ENCODE data around the gene ARHGAP11B.
"Not testable (repeated sequence)": the region's sequence is repeated elsewhere in the genome, so short reads cannot be mapped to it uniquely, and the experiment has no call there.

ARHGAP11B gene
- long read RNA-seq, partial matches to known transcripts, result 1 of 1 reads
- long read RNA-seq, other reads (novel, unspliced or antisense), result 0 of 1 reads

DNA sequence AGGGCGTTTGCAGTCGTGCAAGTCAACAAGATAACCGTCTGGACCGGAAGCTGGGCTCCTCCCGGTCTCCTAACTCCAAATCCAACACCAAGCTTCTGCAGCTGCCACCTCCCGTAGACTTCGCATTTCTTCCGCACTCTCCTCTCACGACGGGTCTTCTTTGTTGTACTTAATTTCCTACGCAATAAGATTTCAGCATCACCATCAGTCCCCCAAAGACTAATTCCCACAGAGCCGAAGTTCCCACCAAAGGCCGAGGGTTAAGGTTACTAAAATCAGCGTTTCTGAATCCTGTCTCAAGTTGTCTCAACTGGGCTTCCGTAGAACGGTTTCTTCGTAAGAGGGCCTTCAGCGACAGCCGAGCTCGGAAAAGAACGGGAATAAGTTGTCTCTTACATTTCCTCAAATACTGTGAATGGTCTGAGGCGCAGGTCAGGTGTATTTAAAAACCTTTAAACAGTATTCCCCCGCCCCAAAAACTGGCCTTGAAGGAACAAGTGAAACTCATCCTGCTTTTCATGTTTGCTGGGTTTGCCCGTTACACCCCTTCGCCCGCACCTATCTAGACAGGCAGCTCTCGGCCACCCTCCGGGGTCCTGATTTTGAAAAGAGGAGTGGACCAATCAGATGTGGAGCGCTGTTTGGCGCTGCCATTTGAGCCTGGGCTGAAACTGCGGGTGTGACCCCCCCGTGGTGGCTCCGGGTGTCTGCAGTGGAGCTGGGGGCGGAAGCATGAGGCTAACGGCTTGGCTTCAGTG, at the start of gene ARHGAP11B:
TSS of gene ARHGAP11B (plus strand) at position 693 of the 758 bp plus-strand sequence.
- BruUV-seq (replicated peaks); H3K9me2 ChIP-seq (ENCODE audit: insufficient read depth, low read length); H3K9me3 ChIP-seq (ENCODE audit: low read length); intact Hi-C loops (cut with micrococcal nuclease; ENCODE audit: unreplicated experiment); POLR2A ChIA-PET; CTCF ChIA-PET (ENCODE audit: unreplicated experiment): not testable (repeated sequence)
- peaks cover 25% of the 10 kb centered on the region for H3K36me3 ChIP-seq (ENCODE audit: insufficient read depth, low read length)
- peaks cover 16% of the 10 kb centered on the region for H3K4me1 ChIP-seq (ENCODE audit: insufficient read depth, low read length, poor library complexity, severe bottlenecking)
- H4K20me1 ChIP-seq (ENCODE audit: insufficient read depth, low read length), result peaks cover 12% of the 10 kb centered on the region; the same call in 1 of the 2 replicates
- H3K79me2 ChIP-seq (ENCODE audit: insufficient read depth, low read depth, low read length), result peaks cover 60% of the 10 kb centered on the region
- peak within 1 kb of the TSS; percentile 70; the same call in 1 of the 2 replicates for H2AFZ ChIP-seq (ENCODE audit: low read length)
- peak; percentile 97 for DNase-seq (ENCODE audit: low spot score)
- H3K27ac ChIP-seq (ENCODE audit: low read depth, low read length, poor library complexity, severe bottlenecking), result peak within 1 kb of the TSS; percentile 91
- peak within 1 kb of the TSS; percentile 76 for H3K4me2 ChIP-seq (ENCODE audit: low read length)
- H3K4me3 ChIP-seq (ENCODE audit: low read depth, low read length, poor library complexity, severe bottlenecking), result peak within 1 kb of the TSS; percentile 81

DNA sequence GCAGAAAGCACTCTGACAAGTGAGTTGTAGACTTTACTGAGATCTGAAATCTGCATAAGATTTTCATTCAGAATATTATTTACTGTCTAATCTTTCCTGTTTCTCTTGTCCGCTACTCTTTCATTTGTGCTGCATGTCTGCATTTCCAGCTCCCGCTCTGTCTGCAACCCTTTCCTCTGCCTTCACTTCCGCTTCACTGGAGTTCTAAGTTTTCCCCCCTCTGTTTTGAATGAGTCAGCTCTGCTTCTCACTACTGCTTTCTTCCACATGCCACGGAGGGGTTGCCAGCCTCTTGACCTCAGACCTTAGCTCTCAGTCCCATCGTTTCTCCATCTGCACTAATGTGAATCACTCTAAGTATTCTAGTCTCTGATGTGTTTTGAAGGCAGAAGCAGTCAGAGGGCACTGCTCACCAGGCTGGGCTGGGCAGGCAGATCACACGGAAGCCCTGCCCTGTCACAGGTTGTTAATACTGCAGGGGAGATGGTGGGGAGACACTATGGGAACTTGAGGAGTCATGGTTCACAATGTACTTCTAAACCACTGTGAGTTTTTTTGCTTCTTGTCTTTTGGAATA, 46.4 kb upstream of the ARHGAP11B start:
- H3K4me3 ChIP-seq (ENCODE audit: low read depth, low read length, poor library complexity, severe bottlenecking); H3K9me2 ChIP-seq (ENCODE audit: insufficient read depth, low read length); intact Hi-C loops (cut with micrococcal nuclease; ENCODE audit: unreplicated experiment); DNase-seq (ENCODE audit: low spot score); H3K4me1 ChIP-seq (ENCODE audit: insufficient read depth, low read length, poor library complexity, severe bottlenecking); H3K27ac ChIP-seq (ENCODE audit: low read depth, low read length, poor library complexity, severe bottlenecking); POLR2A ChIA-PET; CTCF ChIA-PET (ENCODE audit: unreplicated experiment); BruUV-seq (replicated peaks); H3K9me3 ChIP-seq (ENCODE audit: low read length); H2AFZ ChIP-seq (ENCODE audit: low read length); H3K36me3 ChIP-seq (ENCODE audit: insufficient read depth, low read length); H3K79me2 ChIP-seq (ENCODE audit: insufficient read depth, low read depth, low read length); H4K20me1 ChIP-seq (ENCODE audit: insufficient read depth, low read length); H3K4me2 ChIP-seq (ENCODE audit: low read length): not testable (repeated sequence)

DNA sequence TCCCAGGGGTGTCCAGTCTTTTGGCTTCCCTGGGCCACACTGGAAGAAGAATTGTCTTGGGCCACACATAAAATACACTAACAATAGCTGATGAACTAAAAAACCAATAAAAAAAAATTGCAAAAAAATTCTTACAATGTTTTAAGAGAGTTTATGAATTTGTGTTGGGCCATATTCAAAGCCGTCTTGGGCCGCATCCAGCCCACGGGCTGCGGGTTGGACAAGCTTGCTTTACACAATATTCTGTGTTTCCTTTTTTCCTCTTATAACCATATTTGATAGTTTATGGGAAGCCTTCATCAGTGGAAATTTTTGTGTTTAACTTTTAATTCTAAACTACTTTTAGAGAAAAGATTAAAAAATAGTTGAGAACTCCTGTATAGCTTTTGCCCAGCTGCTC, 45.2 kb upstream of the ARHGAP11B start:
- H3K79me2 ChIP-seq (ENCODE audit: insufficient read depth, low read depth, low read length); CTCF ChIA-PET (ENCODE audit: unreplicated experiment); intact Hi-C loops (cut with micrococcal nuclease; ENCODE audit: unreplicated experiment); H4K20me1 ChIP-seq (ENCODE audit: insufficient read depth, low read length); H3K4me1 ChIP-seq (ENCODE audit: insufficient read depth, low read length, poor library complexity, severe bottlenecking); BruUV-seq (replicated peaks); H3K27ac ChIP-seq (ENCODE audit: low read depth, low read length, poor library complexity, severe bottlenecking); DNase-seq (ENCODE audit: low spot score); H3K4me2 ChIP-seq (ENCODE audit: low read length); POLR2A ChIA-PET; H3K36me3 ChIP-seq (ENCODE audit: insufficient read depth, low read length); H3K9me3 ChIP-seq (ENCODE audit: low read length); H3K4me3 ChIP-seq (ENCODE audit: low read depth, low read length, poor library complexity, severe bottlenecking); H2AFZ ChIP-seq (ENCODE audit: low read length); H3K9me2 ChIP-seq (ENCODE audit: insufficient read depth, low read length): not testable (repeated sequence)

DNA sequence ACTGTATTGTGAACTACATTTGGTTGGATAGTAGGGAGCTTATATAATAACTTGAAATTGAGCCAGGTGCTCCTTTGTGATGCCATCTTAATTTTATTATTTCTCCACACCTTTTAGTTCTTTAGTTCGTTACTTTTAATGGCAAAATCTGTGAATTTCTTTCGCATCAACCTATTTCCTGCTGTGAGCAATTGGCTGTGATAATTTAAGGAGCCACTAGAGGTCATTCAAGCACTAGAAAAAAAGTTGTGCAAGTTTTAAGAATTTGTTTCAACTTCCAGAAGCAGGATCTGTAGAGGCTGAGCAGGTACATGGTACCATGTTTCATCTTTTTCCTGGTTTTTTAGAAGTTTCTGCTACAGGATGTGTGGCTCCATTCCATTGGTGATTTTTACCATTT, 27.0 kb upstream of the ARHGAP11B start:
- H3K4me3 ChIP-seq (ENCODE audit: low read depth, low read length, poor library complexity, severe bottlenecking); H2AFZ ChIP-seq (ENCODE audit: low read length); CTCF ChIA-PET (ENCODE audit: unreplicated experiment); H3K4me1 ChIP-seq (ENCODE audit: insufficient read depth, low read length, poor library complexity, severe bottlenecking); intact Hi-C loops (cut with micrococcal nuclease; ENCODE audit: unreplicated experiment); H4K20me1 ChIP-seq (ENCODE audit: insufficient read depth, low read length); H3K9me2 ChIP-seq (ENCODE audit: insufficient read depth, low read length); H3K27ac ChIP-seq (ENCODE audit: low read depth, low read length, poor library complexity, severe bottlenecking); H3K4me2 ChIP-seq (ENCODE audit: low read length); H3K9me3 ChIP-seq (ENCODE audit: low read length); DNase-seq (ENCODE audit: low spot score); POLR2A ChIA-PET; H3K36me3 ChIP-seq (ENCODE audit: insufficient read depth, low read length); H3K79me2 ChIP-seq (ENCODE audit: insufficient read depth, low read depth, low read length); BruUV-seq (replicated peaks): not testable (repeated sequence)

DNA sequence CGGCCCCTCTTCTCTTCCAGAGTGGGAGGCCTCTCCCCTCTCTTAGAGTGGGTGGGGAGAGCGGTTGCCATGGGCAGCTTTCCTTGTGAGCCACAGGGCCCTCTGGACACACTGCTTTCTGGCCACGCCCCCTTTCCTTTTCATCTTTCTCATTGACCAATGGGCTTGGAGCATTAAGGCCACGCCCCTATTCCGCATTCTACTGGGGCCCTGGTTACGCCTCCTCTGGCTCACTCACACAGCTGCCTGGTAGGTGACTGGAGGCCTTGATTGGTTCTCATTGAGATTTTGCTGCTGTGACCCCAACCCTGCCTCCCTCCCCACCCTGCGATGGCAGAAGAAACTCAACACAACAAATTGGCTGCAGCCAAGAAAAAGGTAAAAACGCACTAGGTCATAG, 22.1 kb upstream of the ARHGAP11B start, which contains the start of gene GOLGA8H:
TSS of gene GOLGA8H (plus strand) at position 233 of the 400 bp plus-strand sequence. CDS start at position 331, 98 bp downstream.
- H4K20me1 ChIP-seq (ENCODE audit: insufficient read depth, low read length); H3K27ac ChIP-seq (ENCODE audit: low read depth, low read length, poor library complexity, severe bottlenecking); H3K4me3 ChIP-seq (ENCODE audit: low read depth, low read length, poor library complexity, severe bottlenecking); CTCF ChIA-PET (ENCODE audit: unreplicated experiment); H3K9me3 ChIP-seq (ENCODE audit: low read length); H2AFZ ChIP-seq (ENCODE audit: low read length); H3K4me2 ChIP-seq (ENCODE audit: low read length); DNase-seq (ENCODE audit: low spot score); H3K36me3 ChIP-seq (ENCODE audit: insufficient read depth, low read length); H3K4me1 ChIP-seq (ENCODE audit: insufficient read depth, low read length, poor library complexity, severe bottlenecking); BruUV-seq (replicated peaks); intact Hi-C loops (cut with micrococcal nuclease; ENCODE audit: unreplicated experiment); H3K9me2 ChIP-seq (ENCODE audit: insufficient read depth, low read length); POLR2A ChIA-PET; H3K79me2 ChIP-seq (ENCODE audit: insufficient read depth, low read depth, low read length): not testable (repeated sequence)

DNA sequence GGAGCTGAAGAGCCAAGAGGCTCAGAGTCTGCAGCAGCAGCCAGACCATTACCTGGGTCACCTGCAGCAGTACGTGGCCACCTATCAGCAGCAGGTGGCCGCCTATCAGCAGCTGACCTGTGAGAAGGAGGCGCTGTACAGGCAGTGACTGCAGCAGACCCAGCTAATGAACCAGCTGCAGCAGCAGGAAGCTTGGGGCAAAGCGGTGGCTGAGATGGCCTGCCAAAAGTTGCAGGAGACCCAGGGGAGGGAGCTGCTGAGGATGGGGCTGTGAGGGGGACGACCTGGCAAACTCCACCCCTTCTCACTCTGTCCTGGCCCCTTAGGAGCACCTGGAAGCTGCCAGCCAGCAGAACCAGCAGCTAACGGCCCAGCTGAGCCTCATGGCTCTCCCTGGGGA, 13.7 kb upstream of the ARHGAP11B start:
- DNase-seq (ENCODE audit: low spot score); H3K36me3 ChIP-seq (ENCODE audit: insufficient read depth, low read length); intact Hi-C loops (cut with micrococcal nuclease; ENCODE audit: unreplicated experiment); H3K4me1 ChIP-seq (ENCODE audit: insufficient read depth, low read length, poor library complexity, severe bottlenecking); H2AFZ ChIP-seq (ENCODE audit: low read length); BruUV-seq (replicated peaks); POLR2A ChIA-PET; H3K4me2 ChIP-seq (ENCODE audit: low read length); H3K27ac ChIP-seq (ENCODE audit: low read depth, low read length, poor library complexity, severe bottlenecking); H3K9me3 ChIP-seq (ENCODE audit: low read length); H3K9me2 ChIP-seq (ENCODE audit: insufficient read depth, low read length); H3K4me3 ChIP-seq (ENCODE audit: low read depth, low read length, poor library complexity, severe bottlenecking); H3K79me2 ChIP-seq (ENCODE audit: insufficient read depth, low read depth, low read length); H4K20me1 ChIP-seq (ENCODE audit: insufficient read depth, low read length); CTCF ChIA-PET (ENCODE audit: unreplicated experiment): not testable (repeated sequence)

All from OCI-LY7 (cell line).